Measurements from ENCODE around the gene CFHR4.
"Not testable (repeated sequence)": the region's sequence is repeated elsewhere in the genome, so short reads cannot be mapped to it uniquely, and the experiment has no call there.

Gene CFHR4

GRCh38 chr1:196886560-196886959 lies 1.3 kb upstream of the CFHR4 start:
- not testable (repeated sequence) for H3K36me3 ChIP-seq (ENCODE audit: control insufficient read depth, insufficient read depth, low read length, severe bottlenecking); H3K9me3 ChIP-seq (ENCODE audit: control insufficient read depth, low read length); H3K9ac ChIP-seq (ENCODE audit: low read length); H3K4me3 ChIP-seq (ENCODE audit: low read length); H3K4me1 ChIP-seq (ENCODE audit: control insufficient read depth, insufficient read depth, low read length); H3K27me3 ChIP-seq (replicated peaks; ENCODE audit: control insufficient read depth, insufficient read depth, low read length); DNase-seq (ENCODE audit: low read depth)

- Histone ChIP-seq H3K27me3 (replicated peaks; ENCODE audit: control insufficient read depth, insufficient read depth, low read length) (no peaks in the 10 kb centered on the region), H3K9ac (ENCODE audit: low read length) (no peak overlapping the region), H3K9me3 (ENCODE audit: control insufficient read depth, low read length) (peaks cover 6% of the 10 kb centered on the region), H3K36me3 (ENCODE audit: control insufficient read depth, insufficient read depth, low read length, severe bottlenecking) (no peaks in the 10 kb centered on the region), H3K4me3 (ENCODE audit: low read length) (no peak overlapping the region), H3K4me1 (ENCODE audit: control insufficient read depth, insufficient read depth, low read length) (peaks cover 7% of the 10 kb centered on the region)
- no peak for DNase-seq (ENCODE audit: low read depth)
These were observed 2.8 kb downstream of the CFHR4 start for GRCh38 chr1:196890668-196891067.

GRCh38 chr1:196891251-196891650 lies 3.4 kb downstream of the CFHR4 start:
- no peak for DNase-seq (ENCODE audit: low read depth)
- no peak overlapping the region for H3K4me3 ChIP-seq (ENCODE audit: low read length)
- peaks cover 5% of the 10 kb centered on the region for H3K9me3 ChIP-seq (ENCODE audit: control insufficient read depth, low read length)
- peaks cover 7% of the 10 kb centered on the region for H3K4me1 ChIP-seq (ENCODE audit: control insufficient read depth, insufficient read depth, low read length)
- H3K36me3 ChIP-seq (ENCODE audit: control insufficient read depth, insufficient read depth, low read length, severe bottlenecking) = no peaks in the 10 kb centered on the region
- no peaks in the 10 kb centered on the region for H3K27me3 ChIP-seq (replicated peaks; ENCODE audit: control insufficient read depth, insufficient read depth, low read length)
- H3K9ac ChIP-seq (ENCODE audit: low read length) = no peak overlapping the region

- Histone ChIP-seq H3K36me3 (ENCODE audit: control insufficient read depth, insufficient read depth, low read length, severe bottlenecking) (no peaks in the 10 kb centered on the region), H3K9me3 (ENCODE audit: control insufficient read depth, low read length) (no peaks in the 10 kb centered on the region), H3K27me3 (replicated peaks; ENCODE audit: control insufficient read depth, insufficient read depth, low read length) (peaks cover 9% of the 10 kb centered on the region), H3K4me3 (ENCODE audit: low read length) (no peak overlapping the region), H3K4me1 (ENCODE audit: control insufficient read depth, insufficient read depth, low read length) (no peaks in the 10 kb centered on the region), H3K9ac (ENCODE audit: low read length) (no peak overlapping the region)
- no peak for DNase-seq (ENCODE audit: low read depth)
These were observed 8.5 kb downstream of the CFHR4 start for GRCh38 chr1:196896355-196896754.

- Histone ChIP-seq H3K27me3 (replicated peaks; ENCODE audit: control insufficient read depth, insufficient read depth, low read length) (peaks cover 9% of the 10 kb centered on the region), H3K9me3 (ENCODE audit: control insufficient read depth, low read length) (no peaks in the 10 kb centered on the region), H3K36me3 (ENCODE audit: control insufficient read depth, insufficient read depth, low read length, severe bottlenecking) (no peaks in the 10 kb centered on the region), H3K9ac (ENCODE audit: low read length) (no peak overlapping the region), H3K4me1 (ENCODE audit: control insufficient read depth, insufficient read depth, low read length) (no peaks in the 10 kb centered on the region), H3K4me3 (ENCODE audit: low read length) (peak overlapping the region; percentile 74)
- DNase-seq (ENCODE audit: low read depth) = no peak
These were observed 9.4 kb downstream of the CFHR4 start for GRCh38 chr1:196897158-196897828.

GRCh38 chr1:196902344-196902743 lies 14.5 kb downstream of the CFHR4 start:
- DNase-seq (ENCODE audit: low read depth) = no peak
- Histone ChIP-seq H3K4me3 (ENCODE audit: low read length) (no peak overlapping the region), H3K4me1 (ENCODE audit: control insufficient read depth, insufficient read depth, low read length) (no peaks in the 10 kb centered on the region), H3K9ac (ENCODE audit: low read length) (no peak overlapping the region), H3K27me3 (replicated peaks; ENCODE audit: control insufficient read depth, insufficient read depth, low read length) (peaks cover 4% of the 10 kb centered on the region), H3K36me3 (ENCODE audit: control insufficient read depth, insufficient read depth, low read length, severe bottlenecking) (no peaks in the 10 kb centered on the region), H3K9me3 (ENCODE audit: control insufficient read depth, low read length) (no peaks in the 10 kb centered on the region)

GRCh38 chr1:196910215-196910614 lies 22.4 kb downstream of the CFHR4 start:
- no peak overlapping the region for H3K9ac ChIP-seq (ENCODE audit: low read length)
- H3K4me3 ChIP-seq (ENCODE audit: low read length) = no peak overlapping the region
- H3K9me3 ChIP-seq (ENCODE audit: control insufficient read depth, low read length) = no peaks in the 10 kb centered on the region
- DNase-seq (ENCODE audit: low read depth) = no peak
- H3K4me1 ChIP-seq (ENCODE audit: control insufficient read depth, insufficient read depth, low read length) = no peaks in the 10 kb centered on the region
- H3K36me3 ChIP-seq (ENCODE audit: control insufficient read depth, insufficient read depth, low read length, severe bottlenecking) = no peaks in the 10 kb centered on the region
- H3K27me3 ChIP-seq (replicated peaks; ENCODE audit: control insufficient read depth, insufficient read depth, low read length) = no peaks in the 10 kb centered on the region

- H3K4me3 ChIP-seq (ENCODE audit: low read length); DNase-seq (ENCODE audit: low read depth): not testable (repeated sequence)
These were observed 24.4 kb downstream of the CFHR4 start for GRCh38 chr1:196912283-196912682.

GRCh38 chr1:196926839-196927238 lies 39.0 kb downstream of the CFHR4 start:
- not testable (repeated sequence) for H3K27me3 ChIP-seq (replicated peaks; ENCODE audit: control insufficient read depth, insufficient read depth, low read length); H3K9ac ChIP-seq (ENCODE audit: low read length); H3K9me3 ChIP-seq (ENCODE audit: control insufficient read depth, low read length); H3K36me3 ChIP-seq (ENCODE audit: control insufficient read depth, insufficient read depth, low read length, severe bottlenecking); H3K4me3 ChIP-seq (ENCODE audit: low read length); H3K4me1 ChIP-seq (ENCODE audit: control insufficient read depth, insufficient read depth, low read length)
- DNase-seq (ENCODE audit: low read depth) = peak; percentile 34

More at GRCh38 chr1:196912283-196912682, 24.4 kb downstream of the CFHR4 start:
- H3K9ac ChIP-seq (ENCODE audit: low read length); H3K36me3 ChIP-seq (ENCODE audit: control insufficient read depth, insufficient read depth, low read length, severe bottlenecking); H3K9me3 ChIP-seq (ENCODE audit: control insufficient read depth, low read length); H3K4me1 ChIP-seq (ENCODE audit: control insufficient read depth, insufficient read depth, low read length); H3K27me3 ChIP-seq (replicated peaks; ENCODE audit: control insufficient read depth, insufficient read depth, low read length): not testable (repeated sequence)

GRCh38 chr1:196932853-196933252 lies 45.0 kb downstream of the CFHR4 start:
- H3K27me3 ChIP-seq (replicated peaks; ENCODE audit: control insufficient read depth, insufficient read depth, low read length); H3K9ac ChIP-seq (ENCODE audit: low read length); DNase-seq (ENCODE audit: low read depth); H3K4me1 ChIP-seq (ENCODE audit: control insufficient read depth, insufficient read depth, low read length); H3K4me3 ChIP-seq (ENCODE audit: low read length); H3K9me3 ChIP-seq (ENCODE audit: control insufficient read depth, low read length); H3K36me3 ChIP-seq (ENCODE audit: control insufficient read depth, insufficient read depth, low read length, severe bottlenecking): not testable (repeated sequence)

- H3K9ac ChIP-seq (ENCODE audit: low read length) = no peak overlapping the region
- DNase-seq (ENCODE audit: low read depth) = no peak
- no peaks in the 10 kb centered on the region for H3K27me3 ChIP-seq (replicated peaks; ENCODE audit: control insufficient read depth, insufficient read depth, low read length)
- H3K4me3 ChIP-seq (ENCODE audit: low read length) = no peak overlapping the region
- H3K36me3 ChIP-seq (ENCODE audit: control insufficient read depth, insufficient read depth, low read length, severe bottlenecking) = no peaks in the 10 kb centered on the region
- no peaks in the 10 kb centered on the region for H3K9me3 ChIP-seq (ENCODE audit: control insufficient read depth, low read length)
- no peaks in the 10 kb centered on the region for H3K4me1 ChIP-seq (ENCODE audit: control insufficient read depth, insufficient read depth, low read length)
These were observed 45.8 kb downstream of the CFHR4 start for GRCh38 chr1:196933531-196934189.

- DNase-seq (ENCODE audit: low read depth) = not testable (repeated sequence)
These were observed 53.6 kb downstream of the CFHR4 start for GRCh38 chr1:196941474-196941873.

More at GRCh38 chr1:196941474-196941873, 53.6 kb downstream of the CFHR4 start:
- H3K4me3 ChIP-seq (ENCODE audit: low read length); H3K27me3 ChIP-seq (replicated peaks; ENCODE audit: control insufficient read depth, insufficient read depth, low read length); H3K36me3 ChIP-seq (ENCODE audit: control insufficient read depth, insufficient read depth, low read length, severe bottlenecking); H3K9me3 ChIP-seq (ENCODE audit: control insufficient read depth, low read length); H3K9ac ChIP-seq (ENCODE audit: low read length); H3K4me1 ChIP-seq (ENCODE audit: control insufficient read depth, insufficient read depth, low read length): not testable (repeated sequence)
